Fibroblast of skin of abdomen (primary cell): Measurements from ENCODE around the gene A3GALT2.

Source experiments
- DNase-seq: peaks from one replicate; pipeline ENCODE4 v3.0.0-alpha.2; 2013

Gene A3GALT2

GRCh38 chr1:33271666-33272505 lies 49.0 kb downstream of the A3GALT2 start:
- DNase-seq = no peak

- DNase-seq = no peak
Observed at GRCh38 chr1:33270808-33271465, 50.0 kb downstream of the A3GALT2 start.

- no peak for DNase-seq
Observed at GRCh38 chr1:33270379-33270778, 50.5 kb downstream of the A3GALT2 start.

DNA sequence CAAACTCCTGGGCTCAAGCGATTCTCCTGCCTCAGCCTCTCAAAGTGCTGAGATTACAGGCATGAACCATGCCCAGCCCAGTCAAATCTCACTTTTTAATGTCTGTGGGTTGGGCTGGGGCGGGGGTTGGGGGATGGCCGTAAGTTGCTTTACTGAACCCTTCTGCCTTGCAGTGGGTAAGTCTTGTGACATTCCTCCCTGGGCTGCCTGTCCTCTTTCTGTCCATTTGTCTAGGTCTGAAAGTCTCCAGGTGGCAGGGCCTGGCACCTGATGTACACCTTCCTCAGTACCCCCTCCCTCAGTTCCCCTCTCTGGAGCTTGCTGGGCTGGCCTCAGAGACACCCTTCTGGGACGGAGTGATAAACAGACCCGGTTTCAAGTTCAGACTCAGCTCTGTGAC lies 51.3 kb downstream of the A3GALT2 start:
- no peak for DNase-seq

DNA sequence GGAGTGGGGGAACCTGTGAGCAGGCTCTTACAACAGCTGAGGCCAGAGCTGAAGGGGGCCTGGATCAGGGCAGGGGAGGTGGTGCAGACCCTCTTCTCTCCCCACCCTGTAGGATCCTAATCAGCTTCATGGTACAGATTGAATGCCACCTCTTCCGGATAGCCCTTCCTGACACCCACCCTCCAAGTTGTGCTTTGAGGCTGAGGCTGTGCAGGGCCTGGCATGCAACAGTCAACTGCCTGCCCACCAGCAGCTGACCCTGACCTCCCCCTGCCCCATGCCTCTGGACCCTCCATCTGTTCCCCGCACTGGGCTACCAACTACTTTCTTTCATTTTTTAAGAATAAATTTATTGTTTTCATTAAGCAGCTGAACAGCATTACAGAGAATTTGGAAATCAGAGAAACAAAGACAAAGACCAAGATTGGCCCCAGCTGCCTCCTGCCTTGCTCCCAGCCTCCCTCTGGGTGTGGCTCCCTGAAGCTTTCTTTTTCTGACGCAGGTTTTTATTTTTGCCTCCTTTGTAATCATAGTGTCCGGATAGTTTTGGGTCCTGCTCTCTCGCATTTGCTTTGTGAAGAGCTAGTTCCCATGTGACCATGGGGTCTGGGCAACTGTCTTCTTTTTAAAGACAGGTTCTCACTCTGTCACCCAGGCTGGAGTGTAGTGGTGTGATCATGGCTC lies 51.8 kb downstream of the A3GALT2 start:
- DNase-seq = no peak

DNA sequence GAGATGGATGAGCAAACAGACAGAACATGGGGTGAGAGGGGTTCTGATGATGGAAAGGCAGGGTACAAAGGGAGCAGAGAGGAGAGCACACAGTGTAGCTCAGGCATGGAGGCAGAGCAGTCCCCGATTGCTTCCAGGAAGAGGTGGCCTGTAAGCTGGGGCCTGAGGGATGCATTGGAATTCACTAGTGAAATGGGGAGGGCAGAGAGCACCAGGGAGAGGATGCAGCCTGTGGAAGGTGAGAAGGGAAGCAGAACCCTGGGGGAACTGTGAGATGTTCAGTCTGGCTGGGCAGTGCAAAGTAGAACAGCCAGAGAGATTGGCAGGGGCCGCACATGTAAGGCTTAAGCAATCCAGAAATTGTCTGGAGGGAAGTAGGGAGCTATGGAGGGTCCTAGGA lies 52.4 kb downstream of the A3GALT2 start:
- DNase-seq = no peak

GRCh38 chr1:33267468-33268205 lies 53.3 kb downstream of the A3GALT2 start:
- no peak for DNase-seq

DNA sequence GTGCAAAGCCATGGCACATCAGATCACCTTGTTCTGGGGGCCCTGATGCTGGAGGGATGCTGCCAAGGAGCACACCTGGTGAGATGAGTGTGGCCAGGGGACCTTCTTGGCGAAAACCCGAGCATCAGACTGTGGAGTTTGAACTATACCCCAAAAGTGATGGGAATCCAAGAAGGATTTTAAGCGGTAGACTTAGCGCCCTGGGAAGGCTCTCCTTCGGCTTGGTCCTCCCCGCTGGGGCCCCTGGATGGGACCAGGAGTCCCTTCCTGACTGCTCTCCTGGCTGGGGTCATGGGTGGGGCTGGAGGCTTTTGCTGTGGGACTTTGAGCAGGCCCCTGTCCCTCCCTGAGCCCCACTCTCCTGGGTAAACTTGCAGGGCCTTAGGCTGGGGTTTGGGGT lies 54.1 kb downstream of the A3GALT2 start:
- DNase-seq = no peak

GRCh38 chr1:33265780-33266605 lies 54.9 kb downstream of the A3GALT2 start:
- DNase-seq = peak; percentile 5

- no peak for DNase-seq
Observed at GRCh38 chr1:33263890-33264504, 56.9 kb downstream of the A3GALT2 start.

DNA sequence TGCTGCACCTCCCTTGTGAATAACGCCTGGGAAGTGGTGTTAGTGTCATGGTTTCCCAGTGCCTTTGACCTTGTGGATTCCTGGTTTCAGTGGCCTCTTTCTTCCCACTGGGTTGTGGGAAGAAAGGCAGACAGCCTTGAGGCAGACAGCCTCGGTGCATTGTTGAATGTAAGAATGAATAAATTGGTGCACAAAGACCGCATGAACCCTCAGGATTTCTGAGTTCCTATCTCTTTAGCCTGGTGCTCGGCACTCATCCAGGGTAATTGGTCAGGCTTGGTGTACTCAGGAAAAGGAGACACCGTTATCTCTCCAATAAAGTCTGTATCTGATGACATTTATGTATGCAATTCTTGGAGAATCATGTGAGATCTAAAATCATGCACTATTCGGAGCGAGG lies 59.6 kb downstream of the A3GALT2 start:
- no peak for DNase-seq

GRCh38 chr1:33260439-33260838 lies 60.5 kb downstream of the A3GALT2 start:
- no peak for DNase-seq

- no peak for DNase-seq
Observed at GRCh38 chr1:33259879-33260278, 61.0 kb downstream of the A3GALT2 start.

DNA sequence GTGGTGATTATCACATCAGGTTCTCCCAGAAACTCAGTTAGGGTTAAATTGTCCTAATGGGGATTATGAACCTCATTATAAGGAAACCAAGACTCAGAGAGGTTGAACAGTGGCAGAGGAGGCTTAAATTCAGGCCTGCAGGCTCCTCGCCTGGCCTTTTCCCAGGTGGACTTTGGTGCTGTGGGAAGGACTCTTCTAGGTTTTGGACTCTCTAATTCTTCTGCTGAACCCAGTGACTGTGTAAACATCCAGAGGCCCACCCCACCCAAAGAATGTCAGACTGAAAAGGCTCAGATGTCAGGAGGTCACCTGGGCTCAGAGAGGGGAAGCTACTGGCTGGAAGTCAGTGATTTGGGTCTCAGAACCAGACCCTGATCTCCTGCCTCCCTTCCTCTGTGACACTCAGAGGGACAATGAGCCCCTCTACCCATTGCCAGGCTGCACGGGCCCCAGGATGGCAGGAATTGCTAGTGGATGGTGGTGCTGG lies 62.1 kb downstream of the A3GALT2 start:
- DNase-seq = no peak

DNA sequence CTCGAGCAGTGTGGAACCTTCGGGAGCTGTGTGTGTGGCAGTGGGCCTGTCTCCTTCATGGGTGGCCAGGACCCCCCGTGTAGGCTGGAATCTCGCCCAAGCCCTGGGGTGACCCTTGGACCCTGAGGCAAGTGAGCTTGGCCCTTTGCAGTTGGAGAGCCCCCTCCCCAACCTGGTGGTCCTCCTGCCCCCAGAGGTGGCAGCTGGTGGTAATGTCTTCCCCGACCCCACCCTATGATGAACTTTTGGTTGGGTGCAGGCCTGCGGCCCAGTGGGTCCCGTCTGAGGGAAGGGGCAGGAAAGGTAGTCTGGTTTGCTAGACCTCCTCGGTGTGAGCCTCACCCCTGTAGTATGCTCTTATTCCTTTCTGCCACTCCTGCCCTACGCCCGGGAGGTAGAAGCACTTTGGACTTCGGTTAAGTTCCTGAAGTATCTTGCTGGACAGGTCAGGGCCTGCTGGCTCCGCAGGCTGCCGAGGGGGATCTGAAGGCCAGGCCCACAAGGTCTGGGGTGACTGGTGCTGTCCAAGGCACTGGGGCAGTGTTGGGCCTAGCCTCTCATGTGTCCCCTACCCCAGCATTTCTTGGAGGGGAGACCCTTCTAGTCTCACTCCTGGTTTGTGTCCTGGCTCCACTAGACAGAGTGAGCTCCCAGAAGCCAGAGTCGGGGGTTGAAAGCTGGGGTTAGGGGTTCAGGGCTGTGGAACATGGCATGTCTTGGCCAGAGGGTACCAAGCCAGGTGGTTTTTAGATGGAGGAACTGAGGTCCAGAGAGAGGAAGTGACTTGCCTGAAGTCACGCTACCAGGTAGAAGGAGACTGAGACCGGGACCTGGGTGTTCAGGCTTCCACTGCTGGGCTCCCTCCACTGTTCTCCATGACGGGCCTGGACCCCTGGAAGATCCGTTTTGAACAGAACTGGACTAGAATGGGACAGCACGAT lies 62.9 kb downstream of the A3GALT2 start:
- DNase-seq = no peak

GRCh38 chr1:33257207-33257771 lies 63.6 kb downstream of the A3GALT2 start:
- DNase-seq = no peak
